HG03103 (cell line): ENCODE data around the gene ATP6V0D1.
"Not testable (repeated sequence)": the region's sequence is repeated elsewhere in the genome, so short reads cannot be mapped to it uniquely, and the experiment has no call there.

ENCODE experiments used
- ATAC-seq: cut with Tn5 transposase; IDR thresholded peaks from one replicate; pipeline ENCODE4 v1.9.1; 2021; ENCODE audit warnings: low read depth; ENCODE audit not compliant: unreplicated experiment

The ATP6V0D1 gene

GRCh38 chr16:67480833-67481560 is at the start of gene ATP6V0D1:
Gene ATP6V0D1, minus strand, starts transcription at chr16:67481157. Its CDS starts 71 bp downstream, at chr16:67481086.
- ATAC-seq: peak; percentile 89

GRCh38 chr16:67530013-67530939 is 49.3 kb upstream of the ATP6V0D1 start:
- ATAC-seq: no peak

GRCh38 chr16:67529582-67530012 is 48.6 kb upstream of the ATP6V0D1 start:
- ATAC-seq: no peak

GRCh38 chr16:67528870-67529581 is 48.1 kb upstream of the ATP6V0D1 start:
- no peak for ATAC-seq

- no peak for ATAC-seq
These were observed 47.4 kb upstream of the ATP6V0D1 start, which contains the start of gene RIPOR1 for GRCh38 chr16:67528222-67528869. Gene RIPOR1, plus strand, starts transcription at chr16:67528829. Its CDS starts 9,618 bp downstream, at chr16:67538447.

GRCh38 chr16:67526149-67526791 is 45.3 kb upstream of the ATP6V0D1 start:
- no peak for ATAC-seq

- no peak for ATAC-seq
These were observed 44.4 kb upstream of the ATP6V0D1 start for GRCh38 chr16:67525176-67525860.

GRCh38 chr16:67521095-67521804 is 40.3 kb upstream of the ATP6V0D1 start:
- peak; percentile 71 for ATAC-seq

- no peak for ATAC-seq
These were observed 38.3 kb upstream of the ATP6V0D1 start for GRCh38 chr16:67519242-67519641.

- ATAC-seq: no peak
These were observed 37.7 kb upstream of the ATP6V0D1 start for GRCh38 chr16:67518676-67519075.

- ATAC-seq: no peak
These were observed 36.9 kb upstream of the ATP6V0D1 start for GRCh38 chr16:67517661-67518423.

GRCh38 chr16:67517155-67517445 is 36.1 kb upstream of the ATP6V0D1 start:
- ATAC-seq: no peak

- ATAC-seq: no peak
These were observed 35.6 kb upstream of the ATP6V0D1 start for GRCh38 chr16:67516296-67517154.

GRCh38 chr16:67514382-67514828 is 33.4 kb upstream of the ATP6V0D1 start:
- ATAC-seq: peak; percentile 41

GRCh38 chr16:67513892-67514291 is 32.9 kb upstream of the ATP6V0D1 start:
- ATAC-seq: not testable (repeated sequence)

GRCh38 chr16:67509016-67509415 is 28.1 kb upstream of the ATP6V0D1 start:
- ATAC-seq: no peak

- ATAC-seq: no peak
These were observed 25.5 kb upstream of the ATP6V0D1 start for GRCh38 chr16:67506468-67506867.
